ENCODE data around the gene PCDHGC3. TPM values are rescaled to one million over a fixed set of nuclear protein-coding genes. Genes with fewer than 3 reads are reported as not detected.

The PCDHGC3 gene
- total RNA-seq = not detected

DNA sequence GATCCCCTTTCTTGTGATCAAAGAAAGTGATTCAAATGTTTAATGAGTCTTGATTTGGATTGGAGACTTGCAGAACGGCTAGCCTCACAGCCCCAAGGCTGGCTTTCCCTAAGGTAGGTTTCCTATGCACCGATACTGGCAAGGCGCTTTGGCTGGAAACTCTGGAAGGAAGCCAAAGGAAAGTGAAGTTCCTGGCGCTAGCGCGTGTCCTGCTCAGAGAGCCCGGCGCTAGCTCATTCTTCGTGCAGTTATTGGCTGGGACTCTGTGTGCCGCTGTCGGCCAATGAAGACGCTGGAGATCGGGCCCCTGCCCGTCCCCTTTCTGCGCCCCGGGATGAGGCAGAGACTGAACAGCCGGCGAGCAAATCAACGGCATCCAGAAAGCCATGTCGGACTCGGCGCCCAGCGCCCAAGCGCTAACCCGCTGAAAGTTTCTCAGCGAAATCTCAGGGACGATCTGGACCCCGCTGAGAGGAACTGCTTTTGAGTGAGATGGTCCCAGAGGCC is at the start of gene PCDHGC3:
PCDHGC3 (plus strand) TSS at position 342 of the 507 bp plus-strand sequence; CDS start at position 493, 151 bp downstream.

DNA sequence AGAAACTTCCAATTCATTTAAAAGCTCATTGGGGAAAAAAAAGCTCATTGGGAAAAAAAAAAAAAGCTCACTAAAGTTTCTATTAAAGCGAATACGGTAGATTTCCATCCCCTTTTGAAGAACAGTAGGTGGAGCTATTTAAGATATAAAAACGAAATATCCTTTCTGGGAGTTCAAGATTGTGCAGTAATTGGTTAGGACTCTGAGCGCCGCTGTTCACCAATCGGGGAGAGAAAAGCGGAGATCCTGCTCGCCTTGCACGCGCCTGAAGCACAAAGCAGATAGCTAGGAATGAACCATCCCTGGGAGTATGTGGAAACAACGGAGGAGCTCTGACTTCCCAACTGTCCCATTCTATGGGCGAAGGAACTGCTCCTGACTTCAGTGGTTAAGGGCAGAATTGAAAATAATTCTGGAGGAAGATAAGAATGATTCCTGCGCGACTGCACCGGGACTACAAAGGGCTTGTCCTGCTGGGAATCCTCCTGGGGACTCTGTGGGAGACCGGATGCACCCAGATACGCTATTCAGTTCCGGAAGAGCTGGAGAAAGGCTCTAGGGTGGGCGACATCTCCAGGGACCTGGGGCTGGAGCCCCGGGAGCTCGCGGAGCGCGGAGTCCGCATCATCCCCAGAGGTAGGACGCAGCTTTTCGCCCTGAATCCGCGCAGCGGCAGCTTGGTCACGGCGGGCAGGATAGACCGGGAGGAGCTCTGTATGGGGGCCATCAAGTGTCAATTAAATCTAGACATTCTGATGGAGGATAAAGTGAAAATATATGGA is 45.2 kb upstream of the PCDHGC3 start, which contains the start of gene PCDHGA12:
PCDHGA12 (plus strand) TSS at position 176 of the 782 bp plus-strand sequence; CDS start at position 429, 253 bp downstream.

DNA sequence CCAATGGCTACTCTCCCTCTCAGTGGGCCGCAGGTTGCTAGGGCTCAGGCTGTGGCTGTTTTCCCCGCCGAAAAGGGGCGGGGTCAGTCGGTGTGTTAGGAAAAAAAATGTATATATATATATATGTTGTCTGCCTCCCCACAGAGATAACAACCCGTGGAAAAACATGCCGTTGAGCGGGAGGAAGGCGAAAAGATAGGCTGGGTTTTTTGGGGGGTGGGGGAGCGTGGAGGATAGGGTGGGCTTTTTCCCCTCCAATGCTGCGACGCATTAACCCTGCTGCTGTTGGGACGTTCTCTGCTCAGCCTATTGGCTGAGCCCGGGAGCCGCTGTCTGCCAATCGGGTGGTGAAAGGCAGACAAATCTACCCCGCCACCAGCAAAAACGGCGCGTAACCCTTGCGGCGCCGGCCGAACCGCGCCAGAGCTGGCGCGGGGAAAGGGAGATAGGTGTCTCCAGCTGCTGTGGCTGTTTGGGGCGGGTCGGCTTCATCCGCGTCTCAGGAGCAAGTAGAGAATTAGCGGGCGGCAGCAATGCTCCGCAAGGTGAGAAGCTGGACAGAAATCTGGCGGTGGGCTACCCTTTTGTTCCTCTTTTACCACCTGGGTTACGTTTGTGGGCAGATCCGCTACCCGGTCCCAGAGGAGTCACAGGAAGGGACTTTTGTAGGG is 9.0 kb downstream of the PCDHGC3 start, which contains the start of gene PCDHGC4:
PCDHGC4 (plus strand) TSS at position 390 of the 671 bp plus-strand sequence; CDS start at position 534, 144 bp downstream.

DNA sequence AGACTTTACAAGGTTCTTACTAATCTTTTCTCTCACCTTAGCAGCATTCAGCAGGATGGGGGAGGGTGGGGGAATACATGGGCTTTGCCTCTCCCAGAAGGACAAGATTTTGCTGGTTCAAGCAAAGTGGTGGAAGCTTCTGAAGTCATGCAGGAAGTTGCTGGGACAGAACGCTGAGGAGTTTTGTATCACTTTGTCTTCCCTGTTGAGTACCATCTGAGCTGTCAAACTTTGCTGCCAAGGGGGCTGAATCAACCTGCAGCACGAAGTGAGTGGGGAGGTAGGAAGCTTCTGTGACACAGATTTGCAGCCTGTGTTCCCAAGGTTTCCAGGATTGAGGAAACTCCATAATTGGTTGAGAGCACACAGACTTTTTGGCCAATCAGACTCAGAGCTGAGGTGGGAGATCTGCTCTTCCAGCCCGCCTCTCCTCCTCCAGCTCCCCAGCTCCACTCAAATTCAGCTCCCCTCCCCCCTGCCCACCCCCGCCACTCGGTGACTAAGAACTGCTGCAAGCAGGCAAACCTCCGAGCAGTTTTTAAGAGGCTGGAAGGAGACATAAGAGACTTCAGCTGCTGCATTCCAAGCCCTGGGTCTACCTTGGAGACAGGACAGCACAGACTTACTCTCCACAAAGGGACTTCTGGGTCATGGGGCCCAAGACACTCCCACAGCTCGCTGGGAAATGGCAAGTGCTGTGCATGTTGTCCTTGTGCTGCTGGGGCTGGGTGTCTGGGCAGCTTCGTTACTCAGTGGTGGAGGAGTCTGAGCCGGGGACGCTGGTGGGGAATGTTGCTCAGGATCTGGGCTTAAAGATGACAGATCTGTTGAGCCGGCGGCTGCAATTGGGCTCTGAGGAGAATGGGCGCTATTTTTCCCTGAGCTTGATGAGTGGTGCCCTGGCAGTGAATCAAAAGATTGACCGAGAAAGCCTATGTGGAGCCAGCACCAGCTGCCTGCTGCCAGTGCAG is 13.1 kb downstream of the PCDHGC3 start, which contains the start of gene PCDHGC5:
PCDHGC5 (plus strand) TSS at position 491 of the 971 bp plus-strand sequence; CDS start at position 651, 160 bp downstream.

Other genes starting within 250 kb of the PCDHGC3 start
- gene PCDHB15, start 230.6 kb upstream of the PCDHGC3 start, total RNA-seq = not detected
- gene SLC25A2, start 171.9 kb upstream of the PCDHGC3 start, total RNA-seq = 1 to 10 TPM in 1 of 2 experiments, under 1 TPM in 1; 0.45 to 1.1 TPM
- 10 to 100 TPM; 73.2 to 73.7 TPM for gene TAF7, start 155.2 kb upstream of the PCDHGC3 start, total RNA-seq
- gene PCDHGA1, start 145.5 kb upstream of the PCDHGC3 start, total RNA-seq = not detected
- not detected for gene PCDHGA2, start 137.2 kb upstream of the PCDHGC3 start, total RNA-seq
- gene PCDHGA3, start 132.1 kb upstream of the PCDHGC3 start, total RNA-seq = not detected
- not detected for gene PCDHGB1, start 125.9 kb upstream of the PCDHGC3 start, total RNA-seq
- gene PCDHGA4, start 120.9 kb upstream of the PCDHGC3 start, total RNA-seq = under 1 TPM; 0.10 to 0.14 TPM
- gene PCDHGB2, start 116.0 kb upstream of the PCDHGC3 start, total RNA-seq = under 1 TPM in 1 of 2 experiments, not detected in 1; 0.12 TPM
- gene PCDHGA5, start 111.8 kb upstream of the PCDHGC3 start, total RNA-seq = not detected
- under 1 TPM; 0.10 to 0.14 TPM for gene PCDHGB3, start 105.7 kb upstream of the PCDHGC3 start, total RNA-seq
- gene PCDHGA6, start 102.1 kb upstream of the PCDHGC3 start, total RNA-seq = under 1 TPM; 0.10 to 0.12 TPM
- gene PCDHGA7, start 93.2 kb upstream of the PCDHGC3 start, total RNA-seq = not detected
- gene PCDHGB4, start 88.3 kb upstream of the PCDHGC3 start, total RNA-seq = not detected
- under 1 TPM in 1 of 2 experiments, not detected in 1; 0.05 TPM for gene PCDHGA8, start 83.3 kb upstream of the PCDHGC3 start, total RNA-seq
- gene PCDHGB5, start 78.0 kb upstream of the PCDHGC3 start, total RNA-seq = under 1 TPM in 1 of 2 experiments, not detected in 1; 0.08 TPM
- gene PCDHGA9, start 73.2 kb upstream of the PCDHGC3 start, total RNA-seq = under 1 TPM in 1 of 2 experiments, not detected in 1; 0.08 TPM
- gene PCDHGB6, start 67.9 kb upstream of the PCDHGC3 start, total RNA-seq = under 1 TPM in 1 of 2 experiments, not detected in 1; 0.05 TPM
- gene PCDHGA10, start 63.0 kb upstream of the PCDHGC3 start, total RNA-seq = under 1 TPM; 0.05 TPM
- under 1 TPM in 1 of 2 experiments, not detected in 1; 0.08 TPM for gene PCDHGB7, start 58.3 kb upstream of the PCDHGC3 start, total RNA-seq
- under 1 TPM in 1 of 2 experiments, not detected in 1; 0.05 TPM for gene PCDHGA11, start 54.9 kb upstream of the PCDHGC3 start, total RNA-seq
- gene PCDHGA12, start 45.5 kb upstream of the PCDHGC3 start, total RNA-seq = not detected
- gene PCDHGC4, start 9.1 kb downstream of the PCDHGC3 start, total RNA-seq = not detected
- not detected for gene PCDHGC5, start 13.1 kb downstream of the PCDHGC3 start, total RNA-seq
- 100 to 1,000 TPM; 245 to 254 TPM for gene DIAPH1, start 143.0 kb downstream of the PCDHGC3 start, total RNA-seq
- gene HDAC3, start 160.9 kb downstream of the PCDHGC3 start, total RNA-seq = 10 to 100 TPM; 67.0 to 69.4 TPM
- gene RELL2, start 161.0 kb downstream of the PCDHGC3 start, total RNA-seq = 10 to 100 TPM; 22.9 to 25.3 TPM
- gene FCHSD1, start 175.5 kb downstream of the PCDHGC3 start, total RNA-seq = 10 to 100 TPM; 61.7 to 64.8 TPM
- gene ARAP3, start 206.3 kb downstream of the PCDHGC3 start, total RNA-seq = 1 to 10 TPM; 7.2 to 7.3 TPM